Activated CD8-positive, alpha-beta T cell treated with anti-CD3 and anti-CD28 coated beads, Interleukin-2, amount 10 ng/mL, durations not matched to agents 7 days and 5 days (primary cell): Measurements from ENCODE around the gene TCFL5. TPM values are rescaled to one million over a fixed set of nuclear protein-coding genes. Genes with fewer than 3 reads are reported as not detected.

Experiments
- ATAC-seq: fragments of 150-1000 bp; cut with Tn5 transposase; one replicate; pipeline ENCODE4 v1.10.0; 2021; ENCODE audit warnings: moderate library complexity
- CTCF ChIA-PET: fragments of 350-600 bp; sonication (Branson Sonifier 250); formaldehyde crosslinking; loops from one replicate; lab custom pipeline; 2021; ENCODE audit warnings: antibody characterized with exemption; lab: Charles Lee
- POLR2A ChIA-PET: fragments of 350-600 bp; sonication (Branson Sonifier 250); formaldehyde crosslinking; loops from one replicate; lab custom pipeline; 2021; ENCODE audit warnings: antibody characterized with exemption; lab: Charles Lee
- DNase-seq: peaks from one replicate; pipeline ENCODE4 v3.0.0-alpha.2; 2020
- H3K27ac Mint-ChIP-seq: one replicate; pipeline ENCODE4 v1.8.0; 2021; ENCODE audit warnings: mild to moderate bottlenecking, mixed read lengths
- H3K27me3 Mint-ChIP-seq: one replicate; pipeline ENCODE4 v1.8.0; 2021; ENCODE audit warnings: low read depth, mixed read lengths
- H3K36me3 Mint-ChIP-seq: one replicate; pipeline ENCODE4 v1.8.0; 2021; ENCODE audit warnings: low read depth, mixed read lengths
- H3K4me1 Mint-ChIP-seq: one replicate; pipeline ENCODE4 v1.8.0; 2021; ENCODE audit warnings: low read depth, mixed read lengths
- H3K4me3 Mint-ChIP-seq: one replicate; pipeline ENCODE4 v1.8.0; 2021; ENCODE audit warnings: mild to moderate bottlenecking, mixed read lengths
- H3K9me3 Mint-ChIP-seq: one replicate; pipeline ENCODE4 v1.8.0; 2022; ENCODE audit warnings: mixed read lengths; ENCODE audit not compliant: insufficient read depth
- total RNA-seq, 2 experiments: library from RNA; stranded (reverse); gene quantifications; one replicate each; pipeline ENCODE4 v1.2.3, GENCODE V29; 2021

TCFL5 gene
- total RNA-seq, 2 experiments from 2014 or later, result 7.9 to 9.6 TPM

DNA sequence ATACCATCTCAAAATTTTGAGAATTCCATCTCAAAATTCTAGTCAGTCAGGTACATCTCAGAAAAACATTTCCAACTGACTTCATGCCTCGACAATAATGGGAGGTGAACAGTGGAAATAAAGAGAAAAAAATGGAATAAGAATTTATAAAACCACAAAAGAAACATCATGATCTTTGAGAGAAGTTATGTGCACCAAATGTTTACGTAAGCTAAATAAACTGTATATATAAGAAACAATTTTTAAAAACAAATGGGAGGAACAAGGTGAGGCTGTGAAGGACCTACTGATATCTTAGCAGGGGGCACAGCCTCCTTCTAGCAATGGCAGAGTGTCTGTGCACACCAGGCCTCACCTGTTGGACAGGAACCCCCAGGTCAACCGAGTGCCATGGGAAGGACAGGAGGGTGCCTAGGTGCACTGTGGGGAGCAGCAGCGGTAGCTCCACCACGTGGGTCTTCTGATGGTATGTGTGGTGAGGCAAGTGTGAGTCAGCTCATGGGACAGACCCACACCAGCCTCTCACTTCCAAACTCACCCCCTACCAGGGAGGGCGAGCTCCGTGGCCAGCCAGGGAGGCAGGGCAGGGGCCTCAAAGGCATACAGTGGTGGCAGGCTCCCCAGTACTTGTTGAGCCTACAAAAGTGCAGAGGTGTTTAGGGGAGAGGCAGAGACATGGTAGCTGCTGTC is 41.4 kb upstream of the TCFL5 start:
- no peak overlapping the region for H3K27ac Mint-ChIP-seq
- ATAC-seq, result no peak
- POLR2A ChIA-PET, result interaction anchor here (1.0 to 1.2 kb wide), 2 partner anchors 11 to 35 kb away, joined by 3 read pairs; partner anchors contain the start of gene GID8
- no peak overlapping the region for H3K4me3 Mint-ChIP-seq
- no peaks in the 10 kb centered on the region for H3K27me3 Mint-ChIP-seq
- H3K9me3 Mint-ChIP-seq, result no peaks in the 10 kb centered on the region
- H3K36me3 Mint-ChIP-seq, result peaks cover 75% of the 10 kb centered on the region
- H3K4me1 Mint-ChIP-seq, result peaks cover 59% of the 10 kb centered on the region
- CTCF ChIA-PET, result interaction anchor here (0.7 to 8.1 kb wide), 7 partner anchors 9 to 106 kb away, joined by 3 to 182 read pairs (median 5); no protein-coding TSS in a partner anchor
- no peak for DNase-seq

DNA sequence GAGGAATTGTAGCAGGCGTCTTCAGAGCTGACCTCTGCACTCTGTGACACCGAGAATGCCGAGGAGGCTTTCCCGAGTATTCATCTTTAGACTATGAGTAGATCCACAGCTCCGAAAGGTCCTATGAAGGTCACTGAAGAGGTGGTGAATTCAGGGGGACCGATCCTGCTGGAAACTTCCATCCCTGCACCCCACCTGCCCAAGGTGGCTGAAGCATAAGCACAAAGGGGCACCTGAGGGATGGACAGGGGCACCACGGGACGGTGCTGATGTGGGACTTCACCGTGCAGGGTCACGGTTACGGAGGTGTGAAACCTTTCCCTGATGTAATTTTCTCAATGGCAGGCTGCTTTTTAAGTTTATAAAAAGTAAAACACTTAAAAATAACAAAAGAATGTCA is 40.3 kb upstream of the TCFL5 start:
- ChIA-PET CTCF (interaction anchor here (0.9 to 8.1 kb wide), 7 partner anchors 8 to 107 kb away, joined by 3 to 182 read pairs (median 10); no protein-coding TSS in a partner anchor), POLR2A (interaction anchor here (0.8 to 1.5 kb wide), 3 partner anchors 23 to 36 kb away, joined by 3 to 4 read pairs (median 4); partner anchors contain the start of gene GID8)
- H3K36me3 Mint-ChIP-seq, result peaks cover 72% of the 10 kb centered on the region
- H3K27ac Mint-ChIP-seq, result no peak overlapping the region
- H3K4me1 Mint-ChIP-seq, result peaks cover 54% of the 10 kb centered on the region
- DNase-seq (no peak), ATAC-seq (no peak)
- H3K9me3 Mint-ChIP-seq, result no peaks in the 10 kb centered on the region
- no peak overlapping the region for H3K4me3 Mint-ChIP-seq
- no peaks in the 10 kb centered on the region for H3K27me3 Mint-ChIP-seq

DNA sequence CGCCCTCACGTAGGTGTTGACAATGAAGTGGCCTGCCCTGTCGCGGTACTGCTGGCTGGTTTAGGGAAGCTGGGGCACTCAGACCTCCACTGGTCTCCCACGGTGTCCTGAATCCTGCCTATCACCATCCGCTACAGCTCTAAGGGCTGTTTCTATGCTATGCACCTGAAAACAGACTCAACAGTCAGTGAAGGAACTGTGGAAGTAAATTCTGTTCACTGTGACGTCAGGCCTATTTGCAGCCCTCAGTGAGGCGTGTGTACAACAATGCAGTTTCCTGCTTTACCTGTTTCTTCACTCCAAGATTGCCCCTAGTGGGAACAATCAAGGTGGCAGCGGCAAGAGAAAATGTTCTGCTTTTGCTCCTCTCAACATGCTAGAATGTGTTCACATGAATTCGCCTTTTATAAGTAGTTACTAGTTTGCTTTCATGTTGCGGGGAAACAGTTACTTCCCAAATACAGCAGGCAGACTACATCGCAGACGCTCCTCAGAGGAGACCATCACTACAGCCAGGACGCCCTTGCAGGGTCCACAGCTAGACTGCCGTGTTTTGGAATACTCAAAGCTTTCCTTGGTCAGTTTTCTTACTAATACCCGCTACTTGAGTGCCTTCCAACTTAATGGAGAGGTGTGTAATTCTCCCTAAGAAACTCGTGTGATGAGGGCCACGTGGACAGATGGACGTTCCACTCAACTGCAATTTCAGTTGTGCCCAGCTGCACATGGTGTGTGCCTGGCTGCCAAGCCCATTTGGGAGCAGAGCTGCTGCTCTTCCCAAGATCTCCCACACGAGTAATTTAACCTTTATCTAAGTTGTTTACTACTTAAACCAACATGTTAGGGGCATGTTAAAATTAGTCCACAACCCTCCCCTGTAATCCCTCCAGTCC is 39.3 kb upstream of the TCFL5 start:
- peaks cover 54% of the 10 kb centered on the region for H3K4me1 Mint-ChIP-seq
- ChIA-PET POLR2A (interaction anchor here (0.8 to 1.8 kb wide), 4 partner anchors 18 to 38 kb away, joined by 3 to 5 read pairs (median 4); no protein-coding TSS in a partner anchor), CTCF (interaction anchor here (0.9 to 8.1 kb wide), 6 partner anchors 11 to 108 kb away, joined by 3 to 182 read pairs (median 8); no protein-coding TSS in a partner anchor)
- peaks cover 70% of the 10 kb centered on the region for H3K36me3 Mint-ChIP-seq
- ATAC-seq, result peak; percentile 38
- H3K27me3 Mint-ChIP-seq, result no peaks in the 10 kb centered on the region
- H3K27ac Mint-ChIP-seq, result peak overlapping the region; percentile 66
- H3K9me3 Mint-ChIP-seq, result no peaks in the 10 kb centered on the region
- DNase-seq, result no peak
- H3K4me3 Mint-ChIP-seq, result no peak overlapping the region

DNA sequence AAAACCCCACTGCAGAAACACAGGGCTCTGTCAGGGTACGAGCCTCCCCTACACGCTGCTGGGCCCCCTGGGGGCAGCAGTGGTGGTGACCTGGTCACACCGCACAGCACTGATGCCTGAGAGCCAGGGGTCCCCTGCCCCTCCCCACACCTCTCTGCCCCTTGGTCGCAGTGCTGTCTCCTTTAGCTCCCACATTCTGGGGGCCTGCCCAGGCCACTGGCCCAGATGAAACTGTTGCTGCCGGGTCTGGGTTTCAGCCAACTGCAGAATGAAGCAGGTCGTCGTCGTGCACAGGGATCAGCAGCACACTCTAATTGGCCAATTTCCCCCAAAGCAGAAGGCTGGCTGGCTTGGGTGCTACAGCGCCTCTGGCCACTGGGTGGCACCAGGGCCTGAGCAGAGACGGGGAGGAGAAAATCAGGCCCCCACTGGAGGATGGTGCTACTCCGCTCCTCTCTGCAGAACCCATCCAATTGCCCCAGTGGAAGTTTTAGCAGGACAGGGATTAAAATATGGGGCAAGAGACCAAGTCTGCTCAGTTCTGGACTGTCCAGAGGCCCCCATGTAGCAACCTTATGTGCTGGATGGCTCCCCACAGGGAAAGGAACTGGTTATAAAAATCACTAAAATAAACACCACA is 38.5 kb upstream of the TCFL5 start:
- Mint-ChIP-seq H3K9me3 (no peaks in the 10 kb centered on the region), H3K4me1 (peaks cover 51% of the 10 kb centered on the region), H3K27ac (peak overlapping the region; percentile 80), H3K36me3 (peaks cover 70% of the 10 kb centered on the region), H3K4me3 (no peak overlapping the region), H3K27me3 (no peaks in the 10 kb centered on the region)
- POLR2A ChIA-PET, result interaction anchor here (1.0 to 1.8 kb wide), 4 partner anchors 13 to 38 kb away, joined by 3 to 5 read pairs (median 4); no protein-coding TSS in a partner anchor
- DNase-seq, result peak; percentile 84
- CTCF ChIA-PET, result interaction anchor here (0.7 to 8.1 kb wide), 6 partner anchors 12 to 109 kb away, joined by 3 to 182 read pairs (median 8); no protein-coding TSS in a partner anchor
- peak; percentile 95 for ATAC-seq

DNA sequence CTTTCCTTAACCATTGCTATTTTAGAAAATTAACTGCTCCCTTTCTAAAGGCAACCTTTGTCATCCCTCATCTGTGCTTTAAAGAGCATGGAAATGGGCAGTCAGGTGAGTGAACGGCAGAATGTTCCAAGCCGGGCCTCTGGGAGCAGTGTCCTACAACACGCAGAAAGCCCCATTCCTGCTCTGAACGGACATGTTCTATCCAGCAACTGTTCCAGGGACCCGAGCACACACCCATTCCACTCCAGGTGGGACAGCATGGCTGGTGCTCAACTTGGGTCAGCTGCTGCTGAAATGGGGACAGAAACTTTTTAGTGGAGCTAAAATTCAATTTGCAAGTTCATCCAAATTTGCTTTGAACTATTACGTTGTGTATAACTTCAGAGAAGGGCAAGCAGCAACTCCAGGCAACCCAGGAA is 38.0 kb upstream of the TCFL5 start:
- ChIA-PET CTCF (interaction anchor here (0.7 to 8.1 kb wide), 8 partner anchors 8 to 73 kb away, joined by 3 to 182 read pairs (median 4); no protein-coding TSS in a partner anchor), POLR2A (interaction anchor here (1.0 to 1.8 kb wide), 3 partner anchors 12 to 25 kb away, joined by 3 to 5 read pairs (median 5); no protein-coding TSS in a partner anchor)
- peaks cover 69% of the 10 kb centered on the region for H3K36me3 Mint-ChIP-seq
- H3K4me3 Mint-ChIP-seq, result no peak overlapping the region
- ATAC-seq (no peak), DNase-seq (no peak)
- peaks cover 51% of the 10 kb centered on the region for H3K4me1 Mint-ChIP-seq
- no peaks in the 10 kb centered on the region for H3K27me3 Mint-ChIP-seq
- no peaks in the 10 kb centered on the region for H3K9me3 Mint-ChIP-seq
- peak overlapping the region; percentile 46 for H3K27ac Mint-ChIP-seq

DNA sequence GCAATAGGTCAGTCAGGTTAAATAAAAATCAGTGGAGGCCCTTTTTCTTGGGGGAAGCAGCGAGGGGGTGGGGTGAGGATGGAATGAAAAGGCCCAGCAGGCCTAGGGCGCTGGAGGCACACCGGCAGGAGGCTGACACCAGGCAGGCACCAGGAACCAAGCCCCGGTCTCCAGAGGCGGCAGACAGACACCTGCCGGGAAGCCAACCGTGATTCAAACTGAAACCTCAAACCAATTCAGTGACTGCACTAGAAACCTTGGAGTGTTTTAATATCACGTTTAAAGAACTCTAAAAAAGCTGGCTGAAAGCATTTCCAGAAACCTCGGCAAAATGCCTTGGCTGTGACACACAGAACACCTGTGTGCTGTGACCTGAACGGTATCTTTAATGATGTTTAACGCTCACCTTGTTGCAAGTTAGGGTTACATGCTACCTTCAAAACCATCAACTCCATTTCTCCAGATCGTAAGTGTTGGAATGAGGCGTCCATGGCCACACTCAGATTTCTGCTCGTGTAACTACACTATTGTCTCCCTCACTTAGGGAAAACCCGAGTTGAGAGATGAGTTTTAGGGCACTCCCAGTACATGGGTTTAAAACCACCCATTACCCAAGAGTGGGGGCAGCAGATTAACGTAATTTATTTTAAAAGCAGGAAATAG is 37.5 kb upstream of the TCFL5 start:
- no peak for ATAC-seq
- Mint-ChIP-seq H3K4me1 (peaks cover 52% of the 10 kb centered on the region), H3K27ac (peak overlapping the region; percentile 52), H3K9me3 (no peaks in the 10 kb centered on the region), H3K27me3 (no peaks in the 10 kb centered on the region), H3K36me3 (peaks cover 69% of the 10 kb centered on the region), H3K4me3 (no peak overlapping the region)
- DNase-seq, result no peak
- CTCF ChIA-PET, result interaction anchor here (0.7 to 8.1 kb wide), 9 partner anchors 8 to 73 kb away, joined by 3 to 182 read pairs (median 4); no protein-coding TSS in a partner anchor
- POLR2A ChIA-PET, result interaction anchor here (0.7 to 1.8 kb wide), 4 partner anchors 9 to 26 kb away, joined by 3 to 5 read pairs (median 4); no protein-coding TSS in a partner anchor

DNA sequence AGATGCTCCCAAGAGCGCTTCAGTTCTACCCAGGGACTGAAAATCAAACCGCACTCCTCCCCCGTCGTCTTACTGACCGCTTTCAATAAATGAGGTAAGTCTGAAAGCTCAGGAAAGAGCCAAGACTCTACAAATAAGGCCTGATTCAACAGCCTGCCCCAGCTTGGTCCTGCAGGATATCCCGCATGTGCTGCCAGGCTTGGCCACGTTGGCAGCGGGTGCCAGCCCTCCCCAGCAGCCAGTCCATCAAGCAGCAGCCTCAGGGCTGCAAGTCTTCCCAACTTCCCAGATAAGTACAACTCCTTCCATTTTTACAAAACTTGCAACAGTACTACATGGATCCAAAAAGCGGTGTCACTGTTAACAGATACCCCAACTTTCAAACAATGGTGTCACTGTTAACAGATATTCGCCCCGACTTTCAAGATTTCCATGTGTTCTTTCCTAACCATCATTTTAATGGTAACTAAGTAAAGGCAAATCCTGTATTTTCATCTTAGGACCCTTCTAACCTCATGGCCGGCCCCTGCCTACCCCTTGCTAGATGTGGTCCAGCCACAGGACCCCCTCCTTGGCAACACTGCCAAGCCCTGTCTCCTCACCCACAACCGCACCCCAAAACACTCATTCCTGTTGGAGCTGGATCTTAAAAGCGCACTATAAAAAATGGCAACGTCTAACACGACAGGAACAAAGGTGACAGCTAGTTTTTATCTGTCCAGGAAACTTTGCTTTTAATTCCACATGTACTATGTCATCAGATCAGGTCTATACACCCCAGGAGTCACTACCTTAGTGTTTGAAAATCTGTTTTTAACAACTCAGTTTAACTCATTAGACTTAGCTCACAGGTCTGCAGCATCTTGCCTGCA is 36.7 kb upstream of the TCFL5 start:
- no peak overlapping the region for H3K4me3 Mint-ChIP-seq
- no peak for ATAC-seq
- H3K27ac Mint-ChIP-seq, result peak overlapping the region; percentile 13
- H3K36me3 Mint-ChIP-seq, result peaks cover 68% of the 10 kb centered on the region
- CTCF ChIA-PET, result interaction anchor here (0.9 to 8.1 kb wide), 9 partner anchors 8 to 111 kb away, joined by 3 to 182 read pairs (median 4); no protein-coding TSS in a partner anchor
- no peak for DNase-seq
- no peaks in the 10 kb centered on the region for H3K27me3 Mint-ChIP-seq
- peaks cover 54% of the 10 kb centered on the region for H3K4me1 Mint-ChIP-seq
- POLR2A ChIA-PET, result interaction anchor here (0.7 to 1.6 kb wide), 4 partner anchors 8 to 26 kb away, joined by 3 to 5 read pairs (median 3); no protein-coding TSS in a partner anchor
- no peaks in the 10 kb centered on the region for H3K9me3 Mint-ChIP-seq

DNA sequence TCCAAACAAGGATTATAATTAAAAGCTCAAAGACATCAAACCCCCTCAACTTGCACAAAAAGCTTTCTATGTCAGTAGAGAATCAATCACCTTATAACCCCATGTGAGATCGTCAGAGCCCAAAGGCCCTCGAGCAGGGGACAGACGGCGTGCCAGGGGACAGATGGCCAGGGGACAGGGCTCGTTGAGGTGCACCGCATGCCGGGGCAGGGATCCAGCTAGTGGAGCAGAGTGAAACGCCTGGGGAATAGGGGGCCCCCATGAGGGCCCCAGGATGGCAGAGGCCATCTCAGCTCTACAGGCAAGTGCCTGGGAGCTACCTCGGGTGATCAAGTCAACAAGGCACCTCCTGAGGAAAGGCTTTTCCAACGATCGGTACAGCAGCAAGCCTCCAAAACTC is 36.0 kb upstream of the TCFL5 start:
- no peaks in the 10 kb centered on the region for H3K9me3 Mint-ChIP-seq
- ATAC-seq (no peak), DNase-seq (no peak)
- POLR2A ChIA-PET, result interaction anchor here (0.8 to 1.0 kb wide), 2 partner anchors 17 to 20 kb away, joined by 3 read pairs; no protein-coding TSS in a partner anchor
- peaks cover 58% of the 10 kb centered on the region for H3K4me1 Mint-ChIP-seq
- CTCF ChIA-PET, result interaction anchor here (0.9 to 8.1 kb wide), 5 partner anchors 10 to 111 kb away, joined by 3 to 182 read pairs (median 4); no protein-coding TSS in a partner anchor
- H3K4me3 Mint-ChIP-seq, result no peak overlapping the region
- no peaks in the 10 kb centered on the region for H3K27me3 Mint-ChIP-seq
- peaks cover 72% of the 10 kb centered on the region for H3K36me3 Mint-ChIP-seq
- H3K27ac Mint-ChIP-seq, result peak overlapping the region; percentile 26

DNA sequence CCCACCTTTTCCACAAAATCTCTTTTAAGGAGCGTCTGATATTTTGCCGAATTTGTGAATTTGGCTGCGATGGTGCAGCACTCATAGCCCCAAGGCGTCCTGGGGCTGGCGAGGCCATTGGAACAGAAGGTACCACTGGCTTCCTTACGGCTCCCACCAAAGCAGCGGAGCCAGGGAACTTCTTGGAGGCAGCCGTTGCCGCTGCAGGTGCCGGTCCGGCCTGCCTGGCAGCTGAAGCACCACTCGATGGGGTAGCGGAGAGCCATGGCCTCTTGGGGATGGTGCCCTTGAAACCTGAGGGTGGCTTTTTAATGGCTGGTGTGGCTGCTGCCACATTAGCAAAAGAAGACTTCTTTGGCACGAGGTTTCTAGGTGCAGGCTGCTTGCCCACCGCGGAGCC is 34.9 kb upstream of the TCFL5 start:
- ATAC-seq (no peak), DNase-seq (no peak)
- H3K9me3 Mint-ChIP-seq, result no peaks in the 10 kb centered on the region
- CTCF ChIA-PET, result interaction anchor here (8.1 kb wide), 1 partner anchor 23 kb away, joined by 182 read pairs; no protein-coding TSS in a partner anchor
- H3K27me3 Mint-ChIP-seq, result no peaks in the 10 kb centered on the region
- peaks cover 65% of the 10 kb centered on the region for H3K4me1 Mint-ChIP-seq
- H3K4me3 Mint-ChIP-seq, result no peak overlapping the region
- no peak overlapping the region for H3K27ac Mint-ChIP-seq
- POLR2A ChIA-PET, result no interaction called here
- H3K36me3 Mint-ChIP-seq, result peaks cover 73% of the 10 kb centered on the region
